RPMI8226 (cell line): Measurements from ENCODE around the gene NFKBIL1.
A peak's percentile ranks its signal among the peaks of the same experiment; 100 is the strongest.
"Not testable (repeated sequence)": the region's sequence is repeated elsewhere in the genome, so short reads cannot be mapped to it uniquely, and the experiment has no call there.

Source experiments
- DNase-seq: peaks from one replicate; pipeline ENCODE4 v3.0.0-alpha.2; 2015

The NFKBIL1 gene, protein sequence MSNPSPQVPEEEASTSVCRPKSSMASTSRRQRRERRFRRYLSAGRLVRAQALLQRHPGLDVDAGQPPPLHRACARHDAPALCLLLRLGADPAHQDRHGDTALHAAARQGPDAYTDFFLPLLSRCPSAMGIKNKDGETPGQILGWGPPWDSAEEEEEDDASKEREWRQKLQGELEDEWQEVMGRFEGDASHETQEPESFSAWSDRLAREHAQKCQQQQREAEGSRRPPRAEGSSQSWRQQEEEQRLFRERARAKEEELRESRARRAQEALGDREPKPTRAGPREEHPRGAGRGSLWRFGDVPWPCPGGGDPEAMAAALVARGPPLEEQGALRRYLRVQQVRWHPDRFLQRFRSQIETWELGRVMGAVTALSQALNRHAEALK

GRCh38 chr6:31546958-31547726 lies at the start of gene NFKBIL1:
NFKBIL1 (plus strand) TSS chr6:31547608; CDS start chr6:31547695, 87 bp downstream.
- peak; percentile 94 for DNase-seq

DNA sequence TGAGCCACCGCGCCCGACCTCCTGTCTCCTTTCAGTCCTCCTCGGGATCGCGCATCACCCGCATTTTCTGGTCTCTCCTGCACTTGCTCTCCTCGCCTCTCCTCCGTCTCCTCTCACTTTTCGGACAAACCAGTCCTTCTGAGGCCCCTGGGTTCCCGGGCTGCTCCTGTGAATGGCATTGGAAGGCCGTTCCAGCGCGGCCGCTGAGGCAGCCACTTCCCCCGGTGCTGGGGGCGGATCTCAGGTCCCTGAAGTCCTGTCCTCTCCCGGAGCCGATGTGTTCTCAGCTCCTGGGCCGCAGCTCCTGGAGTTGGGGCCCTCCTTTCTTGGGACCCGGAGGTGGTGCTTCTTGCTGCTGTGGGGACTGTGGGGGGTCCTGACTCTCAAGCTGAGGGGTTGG lies 48.7 kb upstream of the NFKBIL1 start:
- no peak for DNase-seq

- not testable (repeated sequence) for DNase-seq
These were observed 47.8 kb upstream of the NFKBIL1 start for GRCh38 chr6:31499648-31500047.

DNA sequence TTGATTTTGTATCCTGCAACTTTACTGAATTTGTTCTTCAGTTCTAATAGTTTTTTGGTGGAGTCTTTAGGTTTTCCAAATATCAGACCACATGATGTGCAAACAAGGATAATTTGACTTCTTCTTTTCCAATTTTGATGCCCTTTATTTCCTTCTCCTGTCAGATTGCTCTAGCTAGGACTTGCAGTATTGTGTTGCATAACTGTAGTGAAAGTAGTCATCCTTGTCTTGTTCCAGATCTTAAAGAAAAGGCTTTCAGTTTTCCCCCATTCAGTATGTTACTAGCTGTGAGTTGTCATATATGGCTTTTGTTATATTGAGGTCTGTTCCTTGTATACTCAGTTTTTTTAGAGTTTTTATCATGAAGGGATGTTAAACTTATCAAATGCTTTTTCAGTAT lies 44.8 kb upstream of the NFKBIL1 start:
- DNase-seq: no peak

DNA sequence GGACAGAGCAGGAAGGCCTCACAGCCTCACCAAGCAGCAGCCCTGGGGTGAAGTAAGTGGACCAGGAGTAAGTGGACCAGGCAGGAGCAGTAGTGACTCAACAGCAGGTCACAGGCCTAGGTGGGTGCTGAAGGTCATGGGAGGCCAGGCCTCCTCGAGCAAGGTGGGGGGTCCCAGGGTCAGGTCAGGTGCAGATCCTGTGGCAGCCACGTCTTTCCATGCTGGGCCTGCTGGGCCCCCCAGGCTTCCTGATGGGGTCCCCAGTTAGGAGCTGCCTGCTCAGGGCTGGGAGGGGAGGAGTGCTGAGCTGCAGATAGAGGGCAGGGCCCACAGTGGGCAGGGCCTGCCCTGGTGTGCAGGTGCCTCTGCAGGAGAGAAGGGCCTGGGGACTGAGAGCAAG lies 38.4 kb upstream of the NFKBIL1 start:
- not testable (repeated sequence) for DNase-seq

DNA sequence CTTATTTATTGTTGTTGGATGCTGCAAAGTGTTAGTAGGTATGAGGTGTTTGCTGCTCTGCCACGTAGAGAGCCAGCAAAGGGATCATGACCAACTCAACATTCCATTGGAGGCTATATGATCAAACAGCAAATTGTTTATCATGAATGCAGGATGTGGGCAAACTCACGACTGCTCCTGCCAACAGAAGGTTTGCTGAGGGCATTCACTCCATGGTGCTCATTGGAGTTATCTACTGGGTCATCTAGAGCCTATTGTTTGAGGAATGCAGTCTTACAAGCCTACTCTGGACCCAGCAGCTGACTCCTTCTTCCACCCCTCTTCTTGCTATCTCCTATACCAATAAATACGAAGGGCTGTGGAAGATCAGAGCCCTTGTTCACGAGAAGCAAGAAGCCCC lies 37.4 kb upstream of the NFKBIL1 start:
- DNase-seq: no peak

DNA sequence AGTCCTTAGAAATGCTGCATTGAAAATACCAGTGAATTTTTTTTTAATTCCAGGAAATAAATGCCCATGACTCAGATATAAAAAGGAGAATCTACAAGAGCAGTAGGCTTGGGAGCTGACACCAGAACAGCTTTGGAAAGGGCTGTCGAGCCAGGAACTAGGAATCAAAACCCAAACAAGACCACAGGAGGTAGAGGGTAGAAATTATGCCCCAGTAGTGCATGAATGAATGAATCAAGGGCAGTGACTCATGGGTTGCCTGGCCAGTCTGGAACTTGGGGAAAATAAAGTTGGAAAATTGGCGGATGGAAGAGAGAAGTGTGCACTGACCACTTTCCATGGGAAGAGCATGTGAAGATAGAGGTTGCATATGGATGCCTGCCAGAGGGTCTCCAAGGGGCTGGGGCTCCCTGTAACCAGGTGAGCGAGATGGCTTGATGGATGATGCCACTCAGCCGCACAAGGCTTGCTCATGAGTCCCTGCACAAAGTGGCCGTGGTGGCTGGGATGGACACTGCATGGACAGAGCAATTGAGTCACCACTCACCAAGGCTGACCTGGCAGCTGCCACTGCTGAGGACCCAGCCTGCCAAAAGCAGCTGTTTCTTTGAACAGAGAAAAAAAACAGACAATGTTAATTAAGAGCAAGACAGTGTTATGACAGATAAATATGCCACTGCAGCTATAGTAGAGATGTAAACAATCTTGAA lies 33.8 kb upstream of the NFKBIL1 start:
- DNase-seq: no peak

DNA sequence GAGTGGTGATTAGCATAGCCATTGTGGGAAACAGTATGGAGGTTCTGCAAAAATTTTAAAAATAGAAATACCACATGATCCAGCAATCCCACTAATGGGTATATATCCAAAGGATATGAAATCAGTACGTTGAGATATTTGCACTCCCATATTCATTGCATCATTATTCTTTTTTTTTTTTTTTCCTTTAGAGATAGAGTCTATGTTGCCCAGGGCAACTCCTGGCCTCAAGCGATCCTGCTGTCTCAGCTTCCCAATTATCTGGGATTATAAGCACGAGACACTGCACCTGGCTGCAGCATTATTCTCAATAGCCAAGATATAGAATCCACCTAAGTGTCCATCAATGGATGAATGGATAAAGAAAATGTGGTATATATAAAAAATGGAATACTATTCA lies 25.6 kb upstream of the NFKBIL1 start:
- no peak for DNase-seq

- no peak for DNase-seq
These were observed 21.9 kb upstream of the NFKBIL1 start for GRCh38 chr6:31525553-31525931.

DNA sequence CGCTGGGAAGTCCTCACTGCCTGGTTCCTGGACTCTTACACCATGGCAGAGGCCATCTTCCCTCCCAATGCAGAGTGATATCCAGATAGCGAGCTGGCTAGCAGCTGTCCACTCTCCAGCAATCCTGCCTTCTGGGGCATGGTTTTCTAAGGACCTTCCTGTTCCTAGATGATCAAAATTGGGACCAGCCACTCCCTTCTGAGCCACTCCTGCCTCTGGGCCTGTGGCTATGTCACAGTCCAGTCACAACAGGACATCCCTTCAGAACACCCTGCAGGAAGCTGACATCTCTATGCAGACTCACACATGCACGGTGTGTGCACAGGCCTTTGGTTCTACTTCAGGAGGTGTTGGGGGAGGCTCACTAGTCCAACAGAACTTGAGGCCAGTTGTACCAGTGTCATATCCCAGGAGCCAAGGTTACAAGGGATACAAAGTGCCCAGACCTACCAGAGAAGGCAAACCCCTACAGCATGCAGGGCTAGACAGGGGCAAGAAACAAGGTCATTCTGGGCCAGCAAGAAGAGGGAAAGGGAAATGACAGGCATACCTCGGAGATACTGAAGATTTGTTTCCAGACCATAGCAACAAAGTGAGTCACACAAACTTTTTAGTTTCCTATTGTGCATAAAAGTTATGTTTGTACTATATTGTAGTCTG lies 21.3 kb upstream of the NFKBIL1 start:
- no peak for DNase-seq

DNA sequence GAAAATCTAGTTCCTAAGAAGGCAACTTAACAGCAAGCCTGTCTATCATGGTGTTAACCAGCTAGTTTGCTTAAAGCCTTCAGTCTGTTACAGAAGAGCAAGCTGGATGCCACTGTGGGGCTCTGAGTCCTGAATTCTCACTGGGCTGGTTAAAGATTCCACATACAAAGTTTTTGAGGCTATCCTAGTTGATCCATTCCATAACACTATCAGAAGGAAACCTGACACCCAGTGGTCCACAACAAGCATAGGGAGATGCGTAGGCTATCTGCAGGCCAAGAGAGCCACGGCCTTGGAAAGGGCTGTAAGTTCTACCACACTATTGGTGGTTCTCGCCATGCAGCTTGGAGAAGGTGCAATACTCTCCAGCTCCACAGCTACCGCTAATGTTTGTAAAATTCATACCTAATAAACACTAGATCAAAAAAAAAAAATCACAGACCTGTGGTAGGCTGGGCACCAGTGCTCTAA lies 19.1 kb upstream of the NFKBIL1 start:
- DNase-seq: no peak

- DNase-seq: no peak
These were observed 18.5 kb upstream of the NFKBIL1 start, which contains the start of gene MCCD1 for GRCh38 chr6:31528821-31529328. MCCD1 (plus strand) TSS chr6:31528962; CDS start chr6:31529015, 53 bp downstream.

- DNase-seq: no peak
These were observed 17.9 kb upstream of the NFKBIL1 start for GRCh38 chr6:31529329-31530150.

DNA sequence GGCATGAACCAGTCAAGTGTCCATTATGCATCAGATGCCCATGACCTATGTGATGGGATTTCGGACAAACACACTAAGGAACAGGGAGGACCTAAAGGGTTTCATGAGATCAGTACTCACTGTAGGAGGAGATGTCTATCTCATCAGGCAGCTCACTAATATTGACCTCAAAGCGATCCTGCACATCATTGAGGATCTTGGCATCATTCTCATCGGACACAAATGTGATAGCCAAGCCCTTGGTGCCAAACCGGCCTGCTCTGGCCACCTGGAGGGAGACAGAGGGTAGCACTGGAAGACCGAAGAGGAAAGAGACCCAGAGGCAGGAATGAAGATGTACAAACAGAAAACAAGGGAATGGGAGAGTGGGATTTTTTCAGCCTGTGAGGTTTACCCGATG lies 16.7 kb upstream of the NFKBIL1 start:
- DNase-seq: no peak

- no peak for DNase-seq
These were observed 16.2 kb upstream of the NFKBIL1 start for GRCh38 chr6:31531162-31531561.

DNA sequence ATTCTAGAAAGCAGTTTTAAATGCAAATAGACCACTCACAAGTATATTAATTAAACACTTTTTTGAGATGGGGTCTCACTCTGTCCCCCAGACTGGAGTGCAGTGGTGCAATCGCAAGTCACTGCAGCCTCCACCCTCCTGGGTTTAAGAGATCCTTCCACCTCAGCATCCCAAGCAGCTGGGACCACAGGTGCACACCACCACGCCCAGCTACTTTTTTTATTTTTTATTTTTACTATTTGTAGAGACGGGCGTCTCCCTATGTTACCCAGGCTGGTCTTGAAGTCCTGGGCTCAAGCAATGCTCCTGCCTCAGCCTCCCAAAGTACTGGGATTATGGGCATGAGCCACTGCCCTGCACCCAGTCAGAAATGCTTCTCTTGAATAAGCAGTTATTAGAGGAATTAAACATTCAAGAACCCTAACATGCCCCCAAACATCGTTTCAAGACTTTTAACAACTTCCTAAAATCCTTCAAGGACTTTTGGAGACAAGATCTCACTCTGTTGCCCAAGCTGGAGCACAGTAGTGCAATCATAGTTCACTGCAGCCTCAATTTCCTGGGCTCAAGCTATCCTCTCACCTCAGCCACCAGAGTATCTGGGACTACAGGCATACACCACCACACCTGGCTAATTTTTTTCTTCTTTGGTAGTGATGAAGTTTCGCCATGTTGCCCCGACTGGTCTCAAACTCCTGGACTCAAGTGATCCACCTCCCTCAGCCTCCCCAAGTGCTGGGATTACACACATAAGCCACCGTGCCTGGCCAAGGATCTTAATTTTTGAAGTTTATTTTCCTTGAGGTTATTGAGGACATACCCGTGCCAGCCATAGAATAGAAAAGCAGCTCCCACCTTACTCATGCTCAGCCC lies 15.4 kb upstream of the NFKBIL1 start:
- DNase-seq: no peak

- DNase-seq: no peak
These were observed 14.6 kb upstream of the NFKBIL1 start for GRCh38 chr6:31532644-31533454.

- DNase-seq: no peak
These were observed 14.0 kb upstream of the NFKBIL1 start for GRCh38 chr6:31533455-31533841.

DNA sequence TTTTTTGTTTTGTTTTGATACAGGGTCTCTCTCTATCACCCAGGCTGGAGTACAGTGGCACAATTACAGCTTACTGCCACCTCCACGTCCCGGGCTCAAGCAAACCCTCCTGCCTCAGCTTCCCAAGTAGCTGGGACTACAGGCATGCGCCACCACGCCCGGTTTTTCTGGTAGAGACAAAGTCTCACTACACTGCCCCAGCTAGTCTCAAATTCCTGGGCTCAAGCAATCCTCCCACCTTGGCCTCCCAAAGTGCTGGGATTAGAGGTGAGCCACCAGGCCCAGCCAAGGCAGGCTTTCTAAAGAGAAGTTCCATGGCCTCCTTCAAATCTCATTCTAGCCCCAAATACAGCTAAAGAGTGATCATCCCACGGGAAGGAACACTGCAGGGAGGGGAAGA lies 13.4 kb upstream of the NFKBIL1 start:
- DNase-seq: no peak

DNA sequence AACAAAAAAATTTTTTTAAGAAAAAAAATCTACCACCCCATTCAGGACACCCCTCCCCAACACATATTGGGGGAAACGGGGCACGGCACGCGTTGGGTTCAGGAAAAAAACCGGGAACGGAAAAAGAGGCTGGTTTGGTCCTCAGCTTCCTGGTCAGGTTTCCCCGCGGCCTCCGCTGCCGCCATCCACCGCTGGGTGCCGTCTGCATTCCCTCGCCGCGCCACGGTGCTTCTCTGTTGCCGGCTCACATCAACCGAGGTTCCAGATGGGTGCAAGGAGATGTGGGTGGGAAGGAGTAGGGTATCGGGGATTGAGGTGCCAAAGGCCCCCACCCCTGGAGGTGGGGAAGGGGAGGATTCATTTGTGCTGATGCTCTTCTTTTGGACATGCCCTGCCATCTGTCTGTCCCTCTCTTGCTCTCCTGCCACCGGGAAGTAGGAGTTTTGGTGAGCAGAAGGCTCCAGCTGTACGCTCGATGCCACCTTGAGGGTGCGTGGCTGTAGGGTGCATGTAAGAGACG lies 12.8 kb upstream of the NFKBIL1 start:
- no peak for DNase-seq
